Mesothelial cell of epicardium (in vitro differentiated cells): Measurements from ENCODE around the gene VEGFC. TPM values are rescaled to one million over a fixed set of nuclear protein-coding genes. Genes with fewer than 3 reads are reported as not detected.

ENCODE experiments used
- DNase-seq, 2 experiments: peaks; one replicate each; pipeline ENCODE4 v3.0.0; 2021; ENCODE audit warnings: low spot score in 2 of 2; ENCODE audit not compliant: unreplicated experiment in 2 of 2
- H3K27ac Mint-ChIP-seq: 2 replicates; pipeline ENCODE4 v1.8.0; 2021; ENCODE audit warnings: mixed read lengths
- H3K27me3 Mint-ChIP-seq: 2 replicates; pipeline ENCODE4 v1.8.0; 2021; ENCODE audit warnings: low read depth, mixed read lengths
- H3K36me3 Mint-ChIP-seq: 2 replicates; pipeline ENCODE4 v1.8.0; 2021; ENCODE audit warnings: mixed read lengths
- H3K4me1 Mint-ChIP-seq: 2 replicates; pipeline ENCODE4 v1.8.0; 2021; ENCODE audit warnings: mixed read lengths
- H3K4me3 Mint-ChIP-seq: 2 replicates; pipeline ENCODE4 v1.8.0; 2021; ENCODE audit warnings: mild to moderate bottlenecking, moderate library complexity, mixed read lengths
- H3K9me3 Mint-ChIP-seq: 2 replicates; pipeline ENCODE4 v1.8.0; 2021; ENCODE audit warnings: mixed read lengths
- total RNA-seq: library from RNA; stranded (reverse); gene quantifications from 3 replicates; pipeline ENCODE4 v1.2.1, GENCODE V29; 2021
- TF ChIP-seq, protein P1 (sequence below): fragments of 200-600 bp; sonication (generic); IDR thresholded peaks from one replicate; pipeline ENCODE4 v1.5.0; 2021; ENCODE audit warnings: antibody characterized with exemption; ENCODE audit not compliant: unreplicated experiment

The VEGFC gene
- total RNA-seq, 1 donor from 2014 or later, result 2.4 TPM

DNA sequence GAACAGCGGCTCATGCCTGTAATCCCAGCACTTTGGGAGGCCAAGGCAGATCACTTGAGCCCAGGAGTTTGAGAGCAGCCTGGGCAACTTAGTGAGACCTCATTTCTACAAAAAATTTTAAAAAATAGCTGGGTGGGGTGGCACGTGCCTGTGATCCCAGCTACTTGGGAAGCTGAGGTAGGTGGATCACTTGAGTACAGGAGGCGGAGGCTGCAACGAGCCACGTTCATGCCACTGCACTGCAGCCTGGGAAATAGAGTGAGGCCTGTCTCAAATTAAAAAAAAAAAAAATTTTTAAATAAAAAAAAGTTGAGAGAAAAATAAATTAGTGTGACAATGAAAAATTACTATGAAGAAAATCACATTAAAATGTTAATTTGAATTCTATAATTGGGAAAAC, 10.5 kb downstream of the VEGFC start:
- DNase-seq, result no peak
- no peaks in the 10 kb centered on the region for H3K9me3 Mint-ChIP-seq
- no peak overlapping the region for H3K4me3 Mint-ChIP-seq
- TF ChIP-seq, protein P1, sequence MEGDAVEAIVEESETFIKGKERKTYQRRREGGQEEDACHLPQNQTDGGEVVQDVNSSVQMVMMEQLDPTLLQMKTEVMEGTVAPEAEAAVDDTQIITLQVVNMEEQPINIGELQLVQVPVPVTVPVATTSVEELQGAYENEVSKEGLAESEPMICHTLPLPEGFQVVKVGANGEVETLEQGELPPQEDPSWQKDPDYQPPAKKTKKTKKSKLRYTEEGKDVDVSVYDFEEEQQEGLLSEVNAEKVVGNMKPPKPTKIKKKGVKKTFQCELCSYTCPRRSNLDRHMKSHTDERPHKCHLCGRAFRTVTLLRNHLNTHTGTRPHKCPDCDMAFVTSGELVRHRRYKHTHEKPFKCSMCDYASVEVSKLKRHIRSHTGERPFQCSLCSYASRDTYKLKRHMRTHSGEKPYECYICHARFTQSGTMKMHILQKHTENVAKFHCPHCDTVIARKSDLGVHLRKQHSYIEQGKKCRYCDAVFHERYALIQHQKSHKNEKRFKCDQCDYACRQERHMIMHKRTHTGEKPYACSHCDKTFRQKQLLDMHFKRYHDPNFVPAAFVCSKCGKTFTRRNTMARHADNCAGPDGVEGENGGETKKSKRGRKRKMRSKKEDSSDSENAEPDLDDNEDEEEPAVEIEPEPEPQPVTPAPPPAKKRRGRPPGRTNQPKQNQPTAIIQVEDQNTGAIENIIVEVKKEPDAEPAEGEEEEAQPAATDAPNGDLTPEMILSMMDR, result no peak
- H3K27me3 Mint-ChIP-seq, result no peaks in the 10 kb centered on the region
- no peaks in the 10 kb centered on the region for H3K36me3 Mint-ChIP-seq
- no peaks in the 10 kb centered on the region for H3K4me1 Mint-ChIP-seq
- H3K27ac Mint-ChIP-seq, result no peak overlapping the region

DNA sequence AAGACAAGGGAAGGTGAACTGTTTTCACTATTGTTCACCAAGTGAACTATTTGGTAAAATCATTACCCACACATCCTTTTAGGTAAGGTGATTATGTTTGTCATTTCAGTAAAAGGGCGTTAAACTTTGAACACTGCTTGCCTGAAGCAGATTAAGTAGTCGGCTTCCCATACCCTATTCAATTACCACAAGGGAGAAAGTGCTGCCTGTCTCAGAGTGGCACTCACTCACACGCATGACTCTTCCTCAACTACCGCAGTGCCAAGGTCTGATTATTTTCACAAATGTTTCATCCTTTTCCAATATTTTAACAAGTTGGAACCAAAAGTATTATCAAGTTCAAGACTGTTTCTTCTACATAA, 11.0 kb downstream of the VEGFC start:
- no peak overlapping the region for H3K27ac Mint-ChIP-seq
- no peak overlapping the region for H3K4me3 Mint-ChIP-seq
- H3K36me3 Mint-ChIP-seq, result no peaks in the 10 kb centered on the region
- TF ChIP-seq, protein P1, result no peak
- DNase-seq, result no peak
- no peaks in the 10 kb centered on the region for H3K4me1 Mint-ChIP-seq
- H3K27me3 Mint-ChIP-seq, result no peaks in the 10 kb centered on the region
- no peaks in the 10 kb centered on the region for H3K9me3 Mint-ChIP-seq

DNA sequence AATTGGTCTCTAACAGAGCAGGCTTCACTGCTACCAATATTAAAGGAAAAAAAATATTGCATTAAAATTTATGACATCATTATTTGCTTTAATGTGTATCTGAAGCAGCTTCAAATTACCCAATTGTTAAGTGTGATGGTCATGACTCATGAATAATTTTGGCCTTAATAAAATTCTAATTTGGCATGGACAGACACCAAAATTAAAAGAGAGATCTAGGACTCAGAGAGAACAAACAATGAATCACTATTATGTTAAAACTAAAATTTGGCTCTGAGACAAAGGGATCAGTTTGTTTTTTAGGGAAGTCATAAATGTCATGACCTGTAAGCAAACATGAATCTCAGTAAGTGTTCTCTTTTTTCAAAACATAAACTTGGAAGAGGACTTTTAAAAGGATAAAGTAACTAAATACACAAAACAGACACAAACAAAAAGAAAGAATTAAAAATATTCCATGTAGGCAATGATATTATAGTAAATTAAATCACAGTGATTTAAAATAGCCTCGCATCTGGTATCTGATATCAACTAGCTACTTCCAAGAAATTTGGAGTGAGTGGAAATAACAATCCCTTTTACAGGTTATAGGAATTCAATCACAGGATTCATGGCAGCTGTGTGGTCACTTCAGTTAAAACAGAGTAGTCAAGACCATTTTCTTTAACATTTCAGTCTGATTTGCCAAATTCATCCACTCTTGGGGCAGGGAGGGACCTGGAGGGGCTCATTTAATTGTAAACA, 11.6 kb downstream of the VEGFC start:
- no peaks in the 10 kb centered on the region for H3K27me3 Mint-ChIP-seq
- no peak overlapping the region for H3K27ac Mint-ChIP-seq
- no peak overlapping the region for H3K4me3 Mint-ChIP-seq
- H3K9me3 Mint-ChIP-seq, result no peaks in the 10 kb centered on the region
- no peaks in the 10 kb centered on the region for H3K4me1 Mint-ChIP-seq
- no peak for DNase-seq
- TF ChIP-seq, protein P1, result no peak
- H3K36me3 Mint-ChIP-seq, result no peaks in the 10 kb centered on the region

DNA sequence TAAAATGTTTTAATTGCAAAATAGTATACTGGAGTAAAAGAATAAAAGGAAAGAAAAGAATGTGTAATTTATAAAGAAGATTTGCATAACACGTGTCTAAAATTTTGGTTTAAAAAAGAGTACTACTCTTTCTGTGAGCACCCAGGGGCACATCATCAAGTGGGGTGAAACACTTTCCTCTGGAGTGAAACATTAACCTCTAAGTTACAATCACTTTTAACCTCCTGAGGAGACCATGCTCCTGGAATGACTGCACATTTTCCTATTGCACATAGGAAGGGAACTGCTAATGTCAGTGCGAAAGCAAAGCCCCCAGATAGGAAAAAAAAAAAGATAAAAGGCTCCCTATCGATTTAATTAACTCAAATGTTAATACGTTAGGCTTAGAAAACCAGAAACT, 13.3 kb downstream of the VEGFC start:
- Mint-ChIP-seq H3K9me3 (no peaks in the 10 kb centered on the region), H3K4me1 (no peaks in the 10 kb centered on the region), H3K36me3 (no peaks in the 10 kb centered on the region), H3K4me3 (no peak overlapping the region), H3K27ac (no peak overlapping the region), H3K27me3 (no peaks in the 10 kb centered on the region)
- no peak for DNase-seq
- TF ChIP-seq, protein P1, result no peak

DNA sequence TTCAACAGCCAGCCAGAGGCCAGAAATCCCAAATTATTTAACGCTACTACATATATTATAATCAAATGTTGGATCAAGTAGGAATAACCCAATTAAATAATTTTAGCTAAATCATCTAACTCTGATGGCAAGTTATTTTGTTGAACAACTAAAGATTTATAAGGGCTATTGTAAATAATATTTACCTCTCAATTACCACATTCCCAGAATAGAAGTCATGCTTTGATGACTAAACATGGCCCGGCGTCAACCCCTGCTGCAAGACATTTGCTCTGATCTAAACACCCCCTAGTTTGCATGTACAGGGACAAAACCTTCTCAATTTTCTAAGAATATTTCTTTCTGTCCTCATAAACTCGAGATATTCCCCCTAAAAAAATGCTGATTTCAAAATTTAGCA, 14.2 kb downstream of the VEGFC start:
- DNase-seq, result no peak
- Mint-ChIP-seq H3K9me3 (no peaks in the 10 kb centered on the region), H3K4me3 (no peak overlapping the region), H3K27ac (no peak overlapping the region), H3K4me1 (no peaks in the 10 kb centered on the region), H3K36me3 (no peaks in the 10 kb centered on the region), H3K27me3 (no peaks in the 10 kb centered on the region)
- TF ChIP-seq, protein P1, result no peak

DNA sequence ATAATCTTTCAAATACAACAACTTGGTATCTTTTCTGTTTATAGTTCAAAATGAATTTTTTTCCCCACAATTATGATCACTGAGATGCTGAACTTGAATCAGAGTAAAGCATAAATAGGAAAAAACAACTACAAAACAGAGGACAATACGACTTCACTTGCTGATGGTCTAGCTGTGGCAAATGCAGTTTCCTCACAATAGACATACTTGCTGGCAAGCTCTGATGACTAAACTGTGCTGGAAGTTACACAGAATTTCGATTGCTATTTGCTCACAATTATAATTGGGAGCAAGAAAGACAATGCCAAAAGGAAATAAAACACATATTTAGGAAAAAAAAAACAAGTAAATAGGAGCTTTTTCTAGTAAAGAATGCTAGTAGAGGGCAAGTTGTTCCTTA, 14.7 kb downstream of the VEGFC start:
- DNase-seq, result no peak
- no peaks in the 10 kb centered on the region for H3K36me3 Mint-ChIP-seq
- H3K4me1 Mint-ChIP-seq, result no peaks in the 10 kb centered on the region
- H3K4me3 Mint-ChIP-seq, result no peak overlapping the region
- no peaks in the 10 kb centered on the region for H3K9me3 Mint-ChIP-seq
- TF ChIP-seq, protein P1, result no peak
- no peaks in the 10 kb centered on the region for H3K27me3 Mint-ChIP-seq
- no peak overlapping the region for H3K27ac Mint-ChIP-seq
